HepG2 (cell line): ENCODE results near the gene CCN6. TPM values are rescaled to one million over a fixed set of nuclear protein-coding genes. Genes with fewer than 3 reads are reported as not detected.

Source experiments
- BRCA1 ChIP-seq: sonication (generic); formaldehyde crosslinking; IDR thresholded peaks from 2 replicates; pipeline ENCODE4 v1.4.0; 2020; ENCODE audit warnings: missing genetic modification reagents
- FOSL2 ChIP-seq: sonication (generic); formaldehyde crosslinking; IDR thresholded peaks from 2 replicates; pipeline ENCODE4 v1.4.0; 2020; ENCODE audit warnings: missing genetic modification reagents
- FOXP1 ChIP-seq, 2 experiments: fragments of 450-650 bp in 1 of 2; IDR thresholded peaks; 2 replicates each; pipeline ENCODE4 v1.6.1; 2017 to 2018; ENCODE audit warnings: antibody characterized with exemption in 1 of 2
- HOXD1 ChIP-seq: sonication (generic); formaldehyde crosslinking; IDR thresholded peaks from 2 replicates; pipeline ENCODE4 v1.5.0; 2020; ENCODE audit warnings: missing genetic modification reagents
- KMT2A ChIP-seq: sonication (generic); formaldehyde crosslinking; IDR thresholded peaks from 2 replicates; pipeline ENCODE4 v1.4.0; 2020; ENCODE audit warnings: missing genetic modification reagents
- MIER3 ChIP-seq: IDR thresholded peaks from 2 replicates; pipeline ENCODE4 v1.6.1; 2016; ENCODE audit warnings: missing compliant biosample characterization, borderline replicate concordance
- MYC ChIP-seq: sonication (generic); formaldehyde crosslinking; IDR thresholded peaks from 2 replicates; pipeline ENCODE4 v1.9.0; 2021; ENCODE audit warnings: missing genetic modification reagents, borderline replicate concordance
- NFYB ChIP-seq: sonication (generic); formaldehyde crosslinking; IDR thresholded peaks from 2 replicates; pipeline ENCODE4 v1.4.0; 2020; ENCODE audit warnings: missing genetic modification reagents
- PCBP2 ChIP-seq: fragments of 200-400 bp; formaldehyde crosslinking; optimal IDR thresholded peaks from 2 replicates; pipeline ENCODE3; 2018; ENCODE audit warnings: low read length, low read depth; ENCODE audit not compliant: poor library complexity, severe bottlenecking
- PHF20 ChIP-seq: sonication (generic); formaldehyde crosslinking; IDR thresholded peaks from 2 replicates; pipeline ENCODE4 v1.5.0; 2020; ENCODE audit warnings: mild to moderate bottlenecking, missing genetic modification reagents
- POLR2A ChIP-seq, 2 experiments: IDR thresholded peaks; 2 replicates each; pipeline ENCODE4 v1.6.1; 2011; ENCODE audit warnings: low read depth in 2 of 2, low read length in 2 of 2, mild to moderate bottlenecking in 1 of 2, moderate library complexity in 1 of 2; ENCODE audit not compliant: insufficient read depth in 1 of 2
- RBFOX2 ChIP-seq: fragments of 200-400 bp; formaldehyde crosslinking; IDR thresholded peaks from 2 replicates; pipeline ENCODE4 v1.6.1; 2017; ENCODE audit warnings: low read depth, mild to moderate bottlenecking, low read length
- RFXANK ChIP-seq: IDR thresholded peaks from 2 replicates; pipeline ENCODE4 v1.6.1; 2016
- SMAD3 ChIP-seq: sonication (generic); formaldehyde crosslinking; IDR thresholded peaks from 2 replicates; pipeline ENCODE4 v1.4.0; 2020; ENCODE audit warnings: missing genetic modification reagents
- SUZ12 ChIP-seq: fragments of 150-350 bp; IDR thresholded peaks from 2 replicates; pipeline ENCODE4 v1.6.1; 2014; ENCODE audit warnings: low read depth, low read length
- TGIF2 ChIP-seq: IDR thresholded peaks from 2 replicates; pipeline ENCODE4 v1.6.1; 2016; ENCODE audit warnings: control low read depth, missing compliant biosample characterization
- XBP1 ChIP-seq: sonication (generic); formaldehyde crosslinking; IDR thresholded peaks from 2 replicates; pipeline ENCODE4 v1.5.0; 2020; ENCODE audit warnings: missing genetic modification reagents
- ZBTB7B ChIP-seq: sonication (generic); formaldehyde crosslinking; IDR thresholded peaks from 2 replicates; pipeline ENCODE4 v1.4.0; 2020; ENCODE audit warnings: missing genetic modification reagents
- ZNF136 ChIP-seq: sonication (generic); formaldehyde crosslinking; IDR thresholded peaks from 2 replicates; pipeline ENCODE4 v1.8.1; 2022; ENCODE audit warnings: low read depth, mild to moderate bottlenecking, moderate library complexity, missing genetic modification reagents
- ZNF674 ChIP-seq: sonication (generic); formaldehyde crosslinking; IDR thresholded peaks from 2 replicates; pipeline ENCODE4 v1.5.0; 2020; ENCODE audit warnings: low read depth, mild to moderate bottlenecking, missing genetic modification reagents
- ZNF724P ChIP-seq: sonication (generic); formaldehyde crosslinking; IDR thresholded peaks from 2 replicates; pipeline ENCODE4 v1.8.0; 2022; ENCODE audit warnings: missing genetic modification reagents, borderline replicate concordance
- ZNF75D ChIP-seq: sonication (generic); formaldehyde crosslinking; IDR thresholded peaks from 2 replicates; pipeline ENCODE4 v1.8.1; 2023; ENCODE audit warnings: missing genetic modification reagents, mild to moderate bottlenecking, borderline replicate concordance
- ZNF781 ChIP-seq: sonication (generic); formaldehyde crosslinking; IDR thresholded peaks from 2 replicates; pipeline ENCODE4 v1.5.1; 2020; ENCODE audit warnings: borderline replicate concordance, mild to moderate bottlenecking, missing genetic modification reagents; ENCODE audit errors: not compliant biosample characterization
- polyA plus RNA-seq, 8 experiments: library from polyadenylated mRNA; depleted of rRNA in 3 of 8; stranded (reverse) in 7 of 8; unstranded in 1 of 8; fragments of >200 nt; fragmentation: Illumina TruSeq in 4 of 8; extraction: Trizol in 4 of 8; gene quantifications; 2 replicates each; pipeline versions ENCODE4 v1.2.1 to v1.2.3, GENCODE V29; 2011 to 2016; ENCODE audit warnings: low read depth in 4 of 8, missing spikeins in 1 of 8, mixed read lengths in 1 of 8; ENCODE audit not compliant: insufficient read depth in 1 of 8
- total RNA-seq, 5 experiments: library from RNA; depleted of rRNA; stranded (reverse); fragments of >200 nt; fragmentation: Illumina TruSeq; extraction: Trizol; gene quantifications; 2 replicates each; pipeline ENCODE4 v1.2.3, GENCODE V29; 2016; ENCODE audit warnings: low read depth in 1 of 5
- TF ChIP-seq, protein P1 (sequence below): sonication (generic); formaldehyde crosslinking; IDR thresholded peaks from 2 replicates; pipeline ENCODE4 v1.8.0; 2023; ENCODE audit warnings: mild to moderate bottlenecking, missing genetic modification reagents
- TF ChIP-seq, protein P2 (sequence below): IDR thresholded peaks from 2 replicates; pipeline ENCODE4 v1.6.1; 2016; ENCODE audit warnings: low read depth
- TF ChIP-seq, protein P3 (sequence below): sonication (generic); formaldehyde crosslinking; IDR thresholded peaks from 2 replicates; pipeline ENCODE4 v1.9.0; 2021; ENCODE audit warnings: missing genetic modification reagents, borderline replicate concordance
- TF ChIP-seq, protein P4 (sequence below): sonication (generic); formaldehyde crosslinking; IDR thresholded peaks from 2 replicates; pipeline ENCODE4 v1.8.1; 2023; ENCODE audit warnings: mild to moderate bottlenecking, inconsistent platforms, moderate library complexity, missing genetic modification reagents, borderline replicate concordance

The CCN6 gene
- total and polyA plus RNA-seq, 2 of the 13 experiments (the other 11 are each of a cell fraction or from before 2014, with no cell fraction given), result not detected

DNA sequence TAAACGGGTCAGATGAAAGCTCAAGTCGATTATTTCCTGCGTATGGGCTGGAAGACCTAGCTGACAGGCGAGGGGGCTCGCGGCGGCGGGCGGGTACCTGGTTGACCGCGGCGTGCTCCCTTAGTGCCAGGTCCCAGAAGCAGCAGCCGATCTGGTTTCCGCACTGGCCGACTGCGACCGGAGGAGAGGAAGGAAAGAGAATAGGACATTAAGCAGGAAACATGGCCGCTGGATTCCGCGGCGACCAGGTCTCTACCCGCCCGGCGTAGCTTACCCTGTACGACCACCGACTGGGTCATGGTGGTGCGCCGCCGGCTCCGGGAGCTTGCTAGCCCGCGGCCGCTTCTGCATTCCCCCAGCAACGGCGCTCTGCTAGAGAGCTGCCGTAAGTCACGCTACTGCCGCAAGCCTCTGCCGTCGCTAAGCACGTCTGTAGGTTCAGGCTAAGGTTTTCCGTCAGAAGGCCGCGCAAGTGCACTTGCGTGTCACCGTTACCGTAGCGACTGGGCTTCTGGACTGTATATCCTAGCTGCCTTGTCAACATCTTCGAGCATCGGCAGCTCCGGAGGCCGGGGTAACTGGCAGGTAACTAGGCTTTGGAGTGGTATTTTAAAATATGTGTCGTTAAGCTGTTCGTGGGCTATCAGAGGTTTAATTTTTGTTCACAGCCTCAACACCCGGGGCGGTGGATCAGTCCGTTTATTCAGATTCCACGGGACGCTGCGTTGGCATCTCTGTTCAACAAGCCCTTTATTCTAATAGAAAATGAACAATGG, 33.4 kb downstream of the CCN6 start, which contains the start of the genes FAM229B and TUBE1 (continued):
- TF ChIP-seq MYC (peak; percentile 78; the same call in 1 of the 2 replicates), XBP1 (CRISPR knock-in tag) (no peak), TGIF2 (CRISPR knock-in tag) (no peak), POLR2A (IDR thresholded peaks at IDR 0.05; ENCODE audit: insufficient read depth in 1 of 2, low read depth in 2 of 2, low read length in 2 of 2) (peak; percentile 74 to 95), ZNF674 (CRISPR knock-in tag) (no peak), SUZ12 (no peak), RFXANK (CRISPR knock-in tag) (no peak; the same call in 1 of the 2 replicates), KMT2A (CRISPR knock-in tag) (peak; percentile 93), ZNF781 (CRISPR knock-in tag) (peak; percentile 90), SMAD3 (CRISPR knock-in tag) (no peak; the same call in 1 of the 2 replicates), MIER3 (CRISPR knock-in tag) (peak; percentile 81), ZNF724P (CRISPR knock-in tag) (0 out of 2 replicates have a peak, but pooled peaks have one; percentile 26), ZNF136 (CRISPR knock-in tag) (no peak), ZNF75D (CRISPR knock-in tag) (no peak), PCBP2 (no peak), FOSL2 (CRISPR knock-in tag) (no peak), PHF20 (CRISPR knock-in tag) (peak; percentile 89), BRCA1 (CRISPR knock-in tag) (0 out of 2 replicates have a peak, but pooled peaks have one; percentile 14), FOXP1 (IDR thresholded peaks at IDR 0.05) (no peak), FOXP1 (CRISPR knock-in tag; IDR thresholded peaks at IDR 0.05) (no peak; the same call in 1 of the 2 replicates), NFYB (CRISPR knock-in tag) (peak; percentile 47; the same call in 1 of the 2 replicates), ZBTB7B (CRISPR knock-in tag) (peak; percentile 97), HOXD1 (CRISPR knock-in tag) (no peak), RBFOX2 (peak; percentile 85)
- TF ChIP-seq, protein P1, sequence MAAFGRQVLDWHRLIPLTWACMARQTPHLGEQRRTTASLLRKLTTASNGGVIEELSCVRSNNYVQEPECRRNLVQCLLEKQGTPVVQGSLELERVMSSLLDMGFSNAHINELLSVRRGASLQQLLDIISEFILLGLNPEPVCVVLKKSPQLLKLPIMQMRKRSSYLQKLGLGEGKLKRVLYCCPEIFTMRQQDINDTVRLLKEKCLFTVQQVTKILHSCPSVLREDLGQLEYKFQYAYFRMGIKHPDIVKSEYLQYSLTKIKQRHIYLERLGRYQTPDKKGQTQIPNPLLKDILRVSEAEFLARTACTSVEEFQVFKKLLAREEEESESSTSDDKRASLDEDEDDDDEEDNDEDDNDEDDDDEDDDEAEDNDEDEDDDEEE (CRISPR knock-in tag), result 0 out of 2 replicates have a peak, but pooled peaks have one; percentile 47
- TF ChIP-seq, protein P2, sequence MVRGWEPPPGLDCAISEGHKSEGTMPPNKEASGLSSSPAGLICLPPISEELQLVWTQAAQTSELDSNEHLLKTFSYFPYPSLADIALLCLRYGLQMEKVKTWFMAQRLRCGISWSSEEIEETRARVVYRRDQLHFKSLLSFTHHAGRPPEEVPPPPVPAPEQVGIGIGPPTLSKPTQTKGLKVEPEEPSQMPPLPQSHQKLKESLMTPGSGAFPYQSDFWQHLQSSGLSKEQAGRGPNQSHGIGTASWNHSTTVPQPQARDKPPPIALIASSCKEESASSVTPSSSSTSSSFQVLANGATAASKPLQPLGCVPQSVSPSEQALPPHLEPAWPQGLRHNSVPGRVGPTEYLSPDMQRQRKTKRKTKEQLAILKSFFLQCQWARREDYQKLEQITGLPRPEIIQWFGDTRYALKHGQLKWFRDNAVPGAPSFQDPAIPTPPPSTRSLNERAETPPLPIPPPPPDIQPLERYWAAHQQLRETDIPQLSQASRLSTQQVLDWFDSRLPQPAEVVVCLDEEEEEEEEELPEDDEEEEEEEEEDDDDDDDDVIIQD (CRISPR knock-in tag), result no peak; the same call in 1 of the 2 replicates
- TF ChIP-seq, protein P3, sequence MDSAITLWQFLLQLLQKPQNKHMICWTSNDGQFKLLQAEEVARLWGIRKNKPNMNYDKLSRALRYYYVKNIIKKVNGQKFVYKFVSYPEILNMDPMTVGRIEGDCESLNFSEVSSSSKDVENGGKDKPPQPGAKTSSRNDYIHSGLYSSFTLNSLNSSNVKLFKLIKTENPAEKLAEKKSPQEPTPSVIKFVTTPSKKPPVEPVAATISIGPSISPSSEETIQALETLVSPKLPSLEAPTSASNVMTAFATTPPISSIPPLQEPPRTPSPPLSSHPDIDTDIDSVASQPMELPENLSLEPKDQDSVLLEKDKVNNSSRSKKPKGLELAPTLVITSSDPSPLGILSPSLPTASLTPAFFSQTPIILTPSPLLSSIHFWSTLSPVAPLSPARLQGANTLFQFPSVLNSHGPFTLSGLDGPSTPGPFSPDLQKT, result no peak
- TF ChIP-seq, protein P4, sequence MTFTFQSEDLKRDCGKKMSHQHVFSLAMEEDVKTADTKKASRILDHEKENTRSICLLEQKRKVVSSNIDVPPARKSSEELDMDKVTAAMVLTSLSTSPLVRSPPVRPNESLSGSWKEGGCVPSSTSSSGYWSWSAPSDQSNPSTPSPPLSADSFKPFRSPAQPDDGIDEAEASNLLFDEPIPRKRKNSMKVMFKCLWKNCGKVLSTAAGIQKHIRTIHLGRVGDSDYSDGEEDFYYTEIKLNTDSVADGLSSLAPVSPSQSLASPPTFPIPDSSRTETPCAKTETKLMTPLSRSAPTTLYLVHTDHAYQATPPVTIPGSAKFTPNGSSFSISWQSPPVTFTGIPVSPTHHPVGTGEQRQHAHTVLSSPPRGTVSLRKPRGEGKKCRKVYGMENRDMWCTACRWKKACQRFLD (CRISPR knock-in tag), result peak; percentile 41; the same call in 1 of the 2 replicates
